ENCODE data around the gene UBA6. TPM values are rescaled to one million over a fixed set of nuclear protein-coding genes. Genes with fewer than 3 reads are reported as not detected.

UBA6 gene
- total and polyA plus RNA-seq, 2 donors (not counting 1 experiment from before 2014, with no cell fraction given) = 22.8 to 64.0 TPM

DNA sequence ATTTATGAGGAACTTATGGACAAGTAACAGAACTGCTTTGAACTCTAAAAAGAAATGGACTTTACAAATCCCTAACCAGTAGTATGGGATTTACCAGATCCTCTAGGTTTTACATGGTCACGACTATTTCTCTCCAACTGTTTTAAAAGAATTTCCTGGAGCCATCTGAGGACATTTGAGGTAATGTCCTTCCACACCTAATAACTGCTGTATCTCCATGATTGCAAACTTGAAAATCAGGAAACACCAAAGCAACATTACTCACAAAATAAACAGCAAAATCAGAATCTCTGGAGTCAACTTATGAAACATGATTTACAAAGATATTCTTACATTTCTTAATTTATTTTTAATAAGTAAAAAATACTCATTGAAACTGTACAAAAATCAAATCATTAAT, 84.5 kb downstream of the UBA6 start:
- ChIA-PET CTCF (no interaction called here), POLR2A (no interaction called here)
- Mint-ChIP-seq H3K27me3 (no peaks in the 10 kb centered on the region), H3K9me3 (ENCODE audit: insufficient read depth) (no peaks in the 10 kb centered on the region), H3K4me1 (peaks cover 10% of the 10 kb centered on the region), H3K27ac (no peak overlapping the region), H3K4me3 (no peak overlapping the region)
- Histone ChIP-seq H4K20me1 (ENCODE audit: control insufficient read depth, insufficient read depth, low read length, poor library complexity, severe bottlenecking) (no peaks in the 10 kb centered on the region), H2AFZ (ENCODE audit: insufficient read depth, low read depth, low read length, poor library complexity, severe bottlenecking) (no peak overlapping the region), H3K36me3 (replicated peaks in 1 of 2; ENCODE audit: control extremely low read depth in 1 of 2, control insufficient read depth in 1 of 2, extremely low read depth in 1 of 2, insufficient read depth in 2 of 2, low read length in 1 of 2) (peaks cover 1 to 24% of the 10 kb centered on the region in 2 experiments), H3K27me3 (replicated peaks in 1 of 4; ENCODE audit: control extremely low read depth in 1 of 4, control insufficient read depth in 3 of 4, insufficient read depth in 4 of 4, low read length in 3 of 4) (no peaks in the 10 kb centered on the region), H3K9ac (ENCODE audit: low read length) (no peak overlapping the region), H3K27ac (ENCODE audit: low read length in 2 of 2) (no peak overlapping the region), H3K4me3 (ENCODE audit: control extremely low read depth in 1 of 5, extremely low read depth in 1 of 5, insufficient read depth in 1 of 5, low read depth in 2 of 5, low read length in 4 of 5) (no peak overlapping the region), H3K79me2 (ENCODE audit: control insufficient read depth, insufficient read depth, low read length) (no peaks in the 10 kb centered on the region), H3K4me1 (ENCODE audit: control insufficient read depth in 2 of 2, insufficient read depth in 2 of 2, low read length in 2 of 2) (no peaks in the 10 kb centered on the region), H3K9me3 (ENCODE audit: control extremely low read depth in 1 of 3, control insufficient read depth in 2 of 3, insufficient read depth in 1 of 3, low read length in 2 of 3) (peaks cover 2 to 8% (median 4%) of the 10 kb centered on the region in 3 donors), H3K4me2 (replicated peaks; ENCODE audit: low read depth, low read length, poor library complexity, severe bottlenecking) (no peak overlapping the region)
- TF ChIP-seq, protein P1, sequence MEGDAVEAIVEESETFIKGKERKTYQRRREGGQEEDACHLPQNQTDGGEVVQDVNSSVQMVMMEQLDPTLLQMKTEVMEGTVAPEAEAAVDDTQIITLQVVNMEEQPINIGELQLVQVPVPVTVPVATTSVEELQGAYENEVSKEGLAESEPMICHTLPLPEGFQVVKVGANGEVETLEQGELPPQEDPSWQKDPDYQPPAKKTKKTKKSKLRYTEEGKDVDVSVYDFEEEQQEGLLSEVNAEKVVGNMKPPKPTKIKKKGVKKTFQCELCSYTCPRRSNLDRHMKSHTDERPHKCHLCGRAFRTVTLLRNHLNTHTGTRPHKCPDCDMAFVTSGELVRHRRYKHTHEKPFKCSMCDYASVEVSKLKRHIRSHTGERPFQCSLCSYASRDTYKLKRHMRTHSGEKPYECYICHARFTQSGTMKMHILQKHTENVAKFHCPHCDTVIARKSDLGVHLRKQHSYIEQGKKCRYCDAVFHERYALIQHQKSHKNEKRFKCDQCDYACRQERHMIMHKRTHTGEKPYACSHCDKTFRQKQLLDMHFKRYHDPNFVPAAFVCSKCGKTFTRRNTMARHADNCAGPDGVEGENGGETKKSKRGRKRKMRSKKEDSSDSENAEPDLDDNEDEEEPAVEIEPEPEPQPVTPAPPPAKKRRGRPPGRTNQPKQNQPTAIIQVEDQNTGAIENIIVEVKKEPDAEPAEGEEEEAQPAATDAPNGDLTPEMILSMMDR (IDR thresholded peaks at IDR 0.05) = no peak
- TF ChIP-seq EZH2 (IDR thresholded peaks at IDR 0.05; ENCODE audit: borderline replicate concordance, insufficient read depth, low read depth, low read length, poor library complexity, severe bottlenecking) = no peak
- 100% methylated on average over 1 of the region's 1 CpG for WGBS (ENCODE audit: insufficient coverage)
- DNase-seq = no peak
- intact Hi-C loops (cut with micrococcal nuclease) = no loop called here
- ATAC-seq (ENCODE audit: low read depth) = no peak

DNA sequence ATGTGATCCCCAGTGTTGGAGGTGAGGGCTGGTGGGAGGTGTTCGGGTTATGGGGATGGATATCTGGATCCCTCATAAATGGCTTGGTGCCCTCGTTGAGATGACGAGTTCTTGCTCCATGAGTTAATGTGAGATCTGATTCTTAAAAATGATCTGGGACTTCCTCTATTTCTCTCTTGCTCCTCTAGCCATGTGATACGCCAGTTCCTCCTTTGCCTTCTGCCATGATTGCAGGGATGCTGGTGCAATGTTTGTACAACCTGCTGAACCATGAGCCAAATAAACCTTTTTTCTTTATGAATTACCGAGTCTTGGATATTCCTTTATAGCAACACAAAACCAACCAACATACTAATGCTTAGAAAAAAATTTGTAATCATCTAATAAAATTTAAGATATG, 85.8 kb downstream of the UBA6 start:
- intact Hi-C loops (cut with micrococcal nuclease) = no loop called here
- Histone ChIP-seq H3K27me3 (replicated peaks in 1 of 4; ENCODE audit: control extremely low read depth in 1 of 4, control insufficient read depth in 3 of 4, insufficient read depth in 4 of 4, low read length in 3 of 4) (no peaks in the 10 kb centered on the region), H3K9me3 (ENCODE audit: control extremely low read depth in 1 of 3, control insufficient read depth in 2 of 3, insufficient read depth in 1 of 3, low read length in 2 of 3) (peaks cover 3 to 14% (median 4%) of the 10 kb centered on the region in 3 donors), H3K4me1 (ENCODE audit: control insufficient read depth in 2 of 2, insufficient read depth in 2 of 2, low read length in 2 of 2) (no peaks in the 10 kb centered on the region), H3K4me2 (replicated peaks; ENCODE audit: low read depth, low read length, poor library complexity, severe bottlenecking) (no peak overlapping the region), H4K20me1 (ENCODE audit: control insufficient read depth, insufficient read depth, low read length, poor library complexity, severe bottlenecking) (no peaks in the 10 kb centered on the region), H3K4me3 (ENCODE audit: control extremely low read depth in 1 of 5, extremely low read depth in 1 of 5, insufficient read depth in 1 of 5, low read depth in 2 of 5, low read length in 4 of 5) (no peak overlapping the region), H3K36me3 (replicated peaks in 1 of 2; ENCODE audit: control extremely low read depth in 1 of 2, control insufficient read depth in 1 of 2, extremely low read depth in 1 of 2, insufficient read depth in 2 of 2, low read length in 1 of 2) (peaks cover 0 to 12% of the 10 kb centered on the region in 2 experiments), H3K27ac (ENCODE audit: low read length in 2 of 2) (no peak overlapping the region), H3K9ac (ENCODE audit: low read length) (no peak overlapping the region), H3K79me2 (ENCODE audit: control insufficient read depth, insufficient read depth, low read length) (no peaks in the 10 kb centered on the region), H2AFZ (ENCODE audit: insufficient read depth, low read depth, low read length, poor library complexity, severe bottlenecking) (no peak overlapping the region)
- ChIA-PET POLR2A (interaction anchor here (0.8 kb wide), 1 partner anchor 65 kb away, joined by 6 read pairs; no protein-coding TSS in a partner anchor), CTCF (no interaction called here)
- DNase-seq = no peak
- H3K4me1 Mint-ChIP-seq = peaks cover 10% of the 10 kb centered on the region
- WGBS (ENCODE audit: insufficient coverage) = 100% methylated on average over 1 of the region's 5 CpGs
- H3K9me3 Mint-ChIP-seq (ENCODE audit: insufficient read depth) = no peaks in the 10 kb centered on the region
- no peaks in the 10 kb centered on the region for H3K27me3 Mint-ChIP-seq
- TF ChIP-seq, protein P1 (IDR thresholded peaks at IDR 0.05) = no peak
- no peak for TF ChIP-seq EZH2 (IDR thresholded peaks at IDR 0.05; ENCODE audit: borderline replicate concordance, insufficient read depth, low read depth, low read length, poor library complexity, severe bottlenecking)
- H3K27ac Mint-ChIP-seq = no peak overlapping the region
- H3K4me3 Mint-ChIP-seq = no peak overlapping the region
- ATAC-seq (ENCODE audit: low read depth) = no peak
